GM19324 (cell line): ENCODE measurements around the gene NPRL2.
"Not testable (repeated sequence)": the region's sequence is repeated elsewhere in the genome, so short reads cannot be mapped to it uniquely, and the experiment has no call there.

Experiments used
- ATAC-seq: cut with Tn5 transposase; IDR thresholded peaks from one replicate; pipeline ENCODE4 v1.9.1; 2021; ENCODE audit warnings: mild to moderate bottlenecking, moderate library complexity; ENCODE audit not compliant: unreplicated experiment, low FRiP score

The NPRL2 gene

GRCh38 chr3:50318615-50319014 is 32.0 kb downstream of the NPRL2 start:
- no peak for ATAC-seq

- no peak for ATAC-seq
These were observed 32.4 kb downstream of the NPRL2 start for GRCh38 chr3:50318163-50318562.

GRCh38 chr3:50317300-50317699 is 33.3 kb downstream of the NPRL2 start:
- ATAC-seq = no peak

- no peak for ATAC-seq
These were observed 33.8 kb downstream of the NPRL2 start for GRCh38 chr3:50316657-50317242.

GRCh38 chr3:50314816-50315215 is 35.8 kb downstream of the NPRL2 start:
- ATAC-seq = no peak

- ATAC-seq = no peak
These were observed 36.2 kb downstream of the NPRL2 start for GRCh38 chr3:50314342-50314741.

GRCh38 chr3:50312041-50312440 is 38.5 kb downstream of the NPRL2 start:
- ATAC-seq = not testable (repeated sequence)

- no peak for ATAC-seq
These were observed 46.0 kb downstream of the NPRL2 start for GRCh38 chr3:50304601-50305000.

- no peak for ATAC-seq
These were observed 47.4 kb downstream of the NPRL2 start, which contains the start of gene HYAL1 for GRCh38 chr3:50303013-50303815. HYAL1 (minus strand) TSS chr3:50303574; CDS start chr3:50302956, 618 bp downstream.

GRCh38 chr3:50302095-50303012 is 48.2 kb downstream of the NPRL2 start:
- ATAC-seq = no peak

- no peak for ATAC-seq
These were observed 49.8 kb downstream of the NPRL2 start for GRCh38 chr3:50300681-50301254.

GRCh38 chr3:50299929-50300680 is 50.5 kb downstream of the NPRL2 start:
- ATAC-seq = no peak

GRCh38 chr3:50299638-50299928 is 51.0 kb downstream of the NPRL2 start:
- ATAC-seq = no peak

GRCh38 chr3:50298836-50299637 is 51.5 kb downstream of the NPRL2 start, which contains the start of the genes HYAL3 and NAA80:
HYAL3 (minus strand) TSS chr3:50299405; CDS start chr3:50295602, 3,803 bp downstream.
NAA80 (minus strand) TSS chr3:50299405; CDS start chr3:50297463, 1,942 bp downstream.
- ATAC-seq = peak; percentile 84

GRCh38 chr3:50297896-50298725 is 52.5 kb downstream of the NPRL2 start:
- no peak for ATAC-seq

GRCh38 chr3:50297384-50297775 is 53.2 kb downstream of the NPRL2 start:
- no peak for ATAC-seq
